Spleen (tissue), 7 donors: ENCODE measurements around the gene OPHN1.

Experiments
- POLR2A ChIP-seq, 3 donors: fragments of 450-650 bp; IDR thresholded peaks; one replicate each; pipeline ENCODE4 v1.5.1; 2017; ENCODE audit warnings: antibody characterized with exemption in 3 of 3, mild to moderate bottlenecking in 1 of 3
- TF ChIP-seq, protein P1 (sequence below), 11 experiments: fragments of 200-600 bp in 7 of 11; fragments of 450-650 bp in 4 of 11; sonication (generic) in 4 of 11; IDR thresholded peaks in 8 of 11; conservative IDR thresholded peaks in 3 of 11; 1 replicate in 7 of 11; 2 replicates in 4 of 11; pipeline versions ENCODE4 v1.4.0 to v1.8.0; 2016 to 2021; ENCODE audit warnings: antibody characterized with exemption in 11 of 11, inconsistent platforms in 4 of 11, mild to moderate bottlenecking in 1 of 11
- donor health status: DM: no; HTN: no; CAD: no; lungs with moderate emphysema.
- donor health status: DM: no; HTN: no; CAD: no.
- donor health status: DM: no; HTN: no; CAD: no.

DNA sequence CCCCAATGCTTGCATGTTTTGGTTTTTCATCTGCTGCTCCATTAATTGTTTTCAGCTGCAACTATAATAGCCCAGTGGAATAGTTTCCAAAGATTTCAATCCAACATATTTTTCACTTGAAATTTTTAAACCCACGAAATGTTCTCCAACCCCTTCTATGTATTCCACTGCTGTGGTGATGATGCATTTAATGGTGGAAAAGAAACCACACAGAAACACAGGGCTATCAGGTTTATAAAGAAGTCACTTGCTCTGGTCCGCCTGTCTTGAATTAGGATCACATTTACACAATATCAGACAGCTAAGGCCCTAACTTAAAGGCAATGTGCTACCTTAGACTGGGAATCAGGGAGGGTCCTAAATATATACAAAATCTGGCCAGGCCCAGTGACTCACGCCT lies 35.0 kb downstream of the OPHN1 start:
- TF ChIP-seq, protein P1, sequence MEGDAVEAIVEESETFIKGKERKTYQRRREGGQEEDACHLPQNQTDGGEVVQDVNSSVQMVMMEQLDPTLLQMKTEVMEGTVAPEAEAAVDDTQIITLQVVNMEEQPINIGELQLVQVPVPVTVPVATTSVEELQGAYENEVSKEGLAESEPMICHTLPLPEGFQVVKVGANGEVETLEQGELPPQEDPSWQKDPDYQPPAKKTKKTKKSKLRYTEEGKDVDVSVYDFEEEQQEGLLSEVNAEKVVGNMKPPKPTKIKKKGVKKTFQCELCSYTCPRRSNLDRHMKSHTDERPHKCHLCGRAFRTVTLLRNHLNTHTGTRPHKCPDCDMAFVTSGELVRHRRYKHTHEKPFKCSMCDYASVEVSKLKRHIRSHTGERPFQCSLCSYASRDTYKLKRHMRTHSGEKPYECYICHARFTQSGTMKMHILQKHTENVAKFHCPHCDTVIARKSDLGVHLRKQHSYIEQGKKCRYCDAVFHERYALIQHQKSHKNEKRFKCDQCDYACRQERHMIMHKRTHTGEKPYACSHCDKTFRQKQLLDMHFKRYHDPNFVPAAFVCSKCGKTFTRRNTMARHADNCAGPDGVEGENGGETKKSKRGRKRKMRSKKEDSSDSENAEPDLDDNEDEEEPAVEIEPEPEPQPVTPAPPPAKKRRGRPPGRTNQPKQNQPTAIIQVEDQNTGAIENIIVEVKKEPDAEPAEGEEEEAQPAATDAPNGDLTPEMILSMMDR (IDR thresholded peaks at IDR 0.05 in 8 of 11, conservative IDR thresholded peaks at IDR 0.05 in 3 of 11), result no peak
- TF ChIP-seq POLR2A (IDR thresholded peaks at IDR 0.05), result no peak
